ENCODE data around the gene HIRIP3.
"Not testable (repeated sequence)": the region's sequence is repeated elsewhere in the genome, so short reads cannot be mapped to it uniquely, and the experiment has no call there.

DNA sequence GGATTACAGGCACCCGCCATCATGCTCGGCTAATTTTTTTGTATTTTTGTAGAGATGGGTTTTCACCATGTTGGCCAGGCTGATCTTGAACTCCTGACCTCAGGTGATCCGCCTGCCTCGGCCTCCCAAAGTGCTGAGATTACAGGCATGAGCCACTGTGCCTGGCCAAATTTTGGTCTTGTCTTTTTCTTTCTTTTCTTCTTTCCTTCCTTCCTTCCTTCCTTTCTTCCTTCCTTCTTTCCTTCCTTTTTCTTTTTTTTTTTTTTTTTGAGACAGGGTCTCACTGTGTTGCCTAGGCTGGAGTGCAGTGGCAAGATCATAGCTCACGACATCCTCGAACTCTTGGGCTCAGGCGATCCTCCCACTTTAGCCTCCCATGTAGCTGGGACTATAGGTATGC, 20.0 kb upstream of the HIRIP3 start:
- TF ChIP-seq, protein P1, sequence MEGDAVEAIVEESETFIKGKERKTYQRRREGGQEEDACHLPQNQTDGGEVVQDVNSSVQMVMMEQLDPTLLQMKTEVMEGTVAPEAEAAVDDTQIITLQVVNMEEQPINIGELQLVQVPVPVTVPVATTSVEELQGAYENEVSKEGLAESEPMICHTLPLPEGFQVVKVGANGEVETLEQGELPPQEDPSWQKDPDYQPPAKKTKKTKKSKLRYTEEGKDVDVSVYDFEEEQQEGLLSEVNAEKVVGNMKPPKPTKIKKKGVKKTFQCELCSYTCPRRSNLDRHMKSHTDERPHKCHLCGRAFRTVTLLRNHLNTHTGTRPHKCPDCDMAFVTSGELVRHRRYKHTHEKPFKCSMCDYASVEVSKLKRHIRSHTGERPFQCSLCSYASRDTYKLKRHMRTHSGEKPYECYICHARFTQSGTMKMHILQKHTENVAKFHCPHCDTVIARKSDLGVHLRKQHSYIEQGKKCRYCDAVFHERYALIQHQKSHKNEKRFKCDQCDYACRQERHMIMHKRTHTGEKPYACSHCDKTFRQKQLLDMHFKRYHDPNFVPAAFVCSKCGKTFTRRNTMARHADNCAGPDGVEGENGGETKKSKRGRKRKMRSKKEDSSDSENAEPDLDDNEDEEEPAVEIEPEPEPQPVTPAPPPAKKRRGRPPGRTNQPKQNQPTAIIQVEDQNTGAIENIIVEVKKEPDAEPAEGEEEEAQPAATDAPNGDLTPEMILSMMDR (conservative IDR thresholded peaks at IDR 0.05; ENCODE audit: low read depth in 2 of 2): not testable (repeated sequence)
- TF ChIP-seq, protein P2, sequence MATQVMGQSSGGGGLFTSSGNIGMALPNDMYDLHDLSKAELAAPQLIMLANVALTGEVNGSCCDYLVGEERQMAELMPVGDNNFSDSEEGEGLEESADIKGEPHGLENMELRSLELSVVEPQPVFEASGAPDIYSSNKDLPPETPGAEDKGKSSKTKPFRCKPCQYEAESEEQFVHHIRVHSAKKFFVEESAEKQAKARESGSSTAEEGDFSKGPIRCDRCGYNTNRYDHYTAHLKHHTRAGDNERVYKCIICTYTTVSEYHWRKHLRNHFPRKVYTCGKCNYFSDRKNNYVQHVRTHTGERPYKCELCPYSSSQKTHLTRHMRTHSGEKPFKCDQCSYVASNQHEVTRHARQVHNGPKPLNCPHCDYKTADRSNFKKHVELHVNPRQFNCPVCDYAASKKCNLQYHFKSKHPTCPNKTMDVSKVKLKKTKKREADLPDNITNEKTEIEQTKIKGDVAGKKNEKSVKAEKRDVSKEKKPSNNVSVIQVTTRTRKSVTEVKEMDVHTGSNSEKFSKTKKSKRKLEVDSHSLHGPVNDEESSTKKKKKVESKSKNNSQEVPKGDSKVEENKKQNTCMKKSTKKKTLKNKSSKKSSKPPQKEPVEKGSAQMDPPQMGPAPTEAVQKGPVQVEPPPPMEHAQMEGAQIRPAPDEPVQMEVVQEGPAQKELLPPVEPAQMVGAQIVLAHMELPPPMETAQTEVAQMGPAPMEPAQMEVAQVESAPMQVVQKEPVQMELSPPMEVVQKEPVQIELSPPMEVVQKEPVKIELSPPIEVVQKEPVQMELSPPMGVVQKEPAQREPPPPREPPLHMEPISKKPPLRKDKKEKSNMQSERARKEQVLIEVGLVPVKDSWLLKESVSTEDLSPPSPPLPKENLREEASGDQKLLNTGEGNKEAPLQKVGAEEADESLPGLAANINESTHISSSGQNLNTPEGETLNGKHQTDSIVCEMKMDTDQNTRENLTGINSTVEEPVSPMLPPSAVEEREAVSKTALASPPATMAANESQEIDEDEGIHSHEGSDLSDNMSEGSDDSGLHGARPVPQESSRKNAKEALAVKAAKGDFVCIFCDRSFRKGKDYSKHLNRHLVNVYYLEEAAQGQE (IDR thresholded peaks at IDR 0.05; ENCODE audit: unreplicated experiment): not testable (repeated sequence)
- not testable (repeated sequence) for TF ChIP-seq EZH2 (IDR thresholded peaks at IDR 0.05; ENCODE audit: low read depth, unreplicated experiment); POLR2AphosphoS5 (IDR thresholded peaks at IDR 0.05; ENCODE audit: low read depth); JUNB (IDR thresholded peaks at IDR 0.05; ENCODE audit: unreplicated experiment); EZH2phosphoT487 (IDR thresholded peaks at IDR 0.05; ENCODE audit: unreplicated experiment)

Data from GM23338 (cell line).